Activated CD8-positive, alpha-beta memory T cell treated with anti-CD3 and anti-CD28 coated beads, Interleukin-2, amount 50 U/mL, for 24 hours (primary cell): ENCODE data around the gene TAS2R50.

Source experiments
- DNase-seq: peaks from one replicate; pipeline ENCODE4 v3.0.0-alpha.2; 2020; ENCODE audit errors: extremely low read depth

Gene TAS2R50

DNA sequence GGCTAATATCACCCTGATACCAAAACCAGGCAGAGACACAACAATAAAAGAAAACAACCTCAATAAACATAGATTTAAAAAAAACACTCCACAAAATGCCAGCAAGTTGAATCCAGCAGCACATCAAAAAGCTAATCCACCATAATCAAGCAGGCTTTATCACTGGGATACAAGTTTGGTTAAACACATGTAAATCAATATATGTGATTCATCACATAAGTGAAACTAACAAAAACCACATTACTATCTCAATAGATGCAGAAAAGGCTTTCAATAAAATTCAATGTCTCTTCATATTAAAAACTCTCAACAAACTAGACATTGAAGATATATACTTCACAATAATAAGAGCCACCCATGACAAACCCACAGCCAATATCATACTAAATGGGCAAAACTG is 30.6 kb downstream of the TAS2R50 start:
- DNase-seq, result no peak

DNA sequence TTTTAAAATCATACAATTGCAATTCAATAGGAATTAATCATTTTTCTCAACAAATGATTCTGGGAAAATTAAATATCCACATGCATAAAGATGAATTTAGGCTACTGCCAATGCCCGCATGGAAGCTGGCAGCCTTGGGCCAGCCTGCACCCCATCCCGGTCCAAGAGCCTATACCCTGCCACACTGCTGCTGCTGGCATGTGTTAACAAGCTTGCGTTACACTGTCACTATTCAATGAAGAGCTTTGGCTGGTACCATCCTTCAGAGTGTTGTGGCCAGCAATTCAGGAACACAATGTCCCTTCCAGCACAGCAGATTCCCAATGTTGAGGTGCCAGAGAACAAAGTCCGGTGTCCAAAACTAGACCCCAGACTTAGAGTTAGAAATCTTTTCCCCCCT is 34.1 kb downstream of the TAS2R50 start:
- no peak for DNase-seq

DNA sequence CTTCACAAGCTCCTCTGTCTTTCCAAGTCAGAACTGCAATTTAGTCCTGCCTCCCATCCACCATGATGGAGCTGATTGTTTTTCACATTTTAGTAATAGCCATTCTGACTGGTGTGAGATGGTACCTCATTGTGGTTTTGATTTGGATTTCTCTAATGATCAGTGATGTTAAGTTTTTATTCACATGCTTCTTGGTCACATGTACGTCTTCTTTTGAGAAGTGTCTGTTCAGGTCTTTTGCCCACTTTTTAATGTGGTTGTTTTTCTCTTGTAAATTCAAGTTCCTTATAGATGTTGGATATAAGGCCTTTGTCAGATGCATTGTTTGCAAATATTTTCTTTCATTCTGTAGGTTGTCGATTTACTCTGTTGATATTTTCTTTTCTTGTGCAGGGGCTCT is 43.5 kb downstream of the TAS2R50 start:
- DNase-seq, result no peak

DNA sequence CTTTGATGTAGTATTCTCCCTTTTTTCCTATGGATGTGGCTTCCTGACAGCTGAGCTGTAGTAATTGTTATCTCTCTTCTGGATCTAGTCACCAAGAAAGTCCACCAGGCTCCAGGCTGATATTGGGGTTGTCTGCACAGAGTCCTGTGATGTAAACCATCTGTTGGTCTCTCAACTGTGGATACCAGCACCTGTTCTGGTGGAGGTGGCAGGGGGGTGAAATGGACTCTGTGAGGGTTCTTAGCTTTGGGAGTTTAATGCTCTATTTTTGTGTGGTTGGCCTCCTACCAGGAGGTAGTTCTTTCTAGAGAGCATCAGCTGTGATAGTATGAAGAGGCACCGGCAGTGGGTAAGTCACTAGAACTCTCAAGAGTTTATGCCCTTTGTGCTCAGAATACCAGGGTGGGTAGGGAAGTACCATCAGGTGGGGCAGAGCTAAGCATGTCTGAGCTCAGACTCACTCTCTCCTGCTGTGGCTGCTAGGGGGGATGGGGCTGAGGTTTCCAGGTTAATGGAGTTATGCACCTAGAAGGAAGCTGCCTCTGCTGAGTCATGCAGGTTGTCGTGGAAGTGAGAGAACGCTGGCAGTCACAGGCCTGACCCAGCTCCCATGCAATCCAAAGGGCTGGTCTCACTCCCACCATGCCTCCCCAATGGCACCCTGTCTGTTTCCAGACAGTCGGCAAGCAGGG is 44.6 kb downstream of the TAS2R50 start:
- no peak for DNase-seq

GRCh38 chr12:10941369-10941768 is 45.3 kb downstream of the TAS2R50 start:
- no peak for DNase-seq

GRCh38 chr12:10940389-10940788 is 46.3 kb downstream of the TAS2R50 start:
- DNase-seq, result no peak

GRCh38 chr12:10939163-10939562 is 47.5 kb downstream of the TAS2R50 start, which contains the start of gene TAS2R14:
TSS of gene TAS2R14 (minus strand) at chr12:10939263. CDS start at chr12:10939207, 56 bp downstream.
- DNase-seq, result no peak

DNA sequence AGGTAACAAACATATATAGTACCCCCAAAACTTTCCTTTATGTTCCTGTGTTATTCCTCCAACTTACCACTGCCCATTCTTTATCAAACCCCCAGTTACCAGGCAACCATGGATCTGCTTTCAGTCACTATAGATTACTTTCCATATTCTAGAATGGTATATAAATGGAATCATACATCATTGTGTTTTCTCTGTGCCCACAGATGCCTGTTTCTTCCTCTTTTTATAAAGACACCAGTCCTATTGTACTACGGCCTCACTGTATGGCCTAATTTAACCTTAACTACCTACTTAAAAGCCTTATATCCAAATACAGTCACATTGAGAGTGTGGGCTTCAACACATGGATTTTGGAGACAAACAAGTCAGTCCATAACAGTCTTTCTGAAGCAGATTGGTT is 50.2 kb downstream of the TAS2R50 start:
- DNase-seq, result no peak
